Stimulated activated naive CD8-positive, alpha-beta T cell treated with anti-CD3 and anti-CD28 coated beads, Interleukin-15, Interleukin-2, amounts not matched to agents 100 ng/mL and 50 ng/mL, for 24 hours (primary cell): Measurements from ENCODE around the gene GNAI2.
"Not testable (repeated sequence)": the region's sequence is repeated elsewhere in the genome, so short reads cannot be mapped to it uniquely, and the experiment has no call there.

Experiments used
- H3K27ac Mint-ChIP-seq: one replicate; pipeline ENCODE4 v1.8.0; 2021; ENCODE audit warnings: mild to moderate bottlenecking, mixed read lengths
- H3K27me3 Mint-ChIP-seq: one replicate; pipeline ENCODE4 v1.8.0; 2021; ENCODE audit warnings: mixed read lengths
- H3K36me3 Mint-ChIP-seq: one replicate; pipeline ENCODE4 v1.8.0; 2021; ENCODE audit warnings: low read depth, mixed read lengths
- H3K4me1 Mint-ChIP-seq: one replicate; pipeline ENCODE4 v1.8.0; 2021; ENCODE audit warnings: low read depth, mixed read lengths
- H3K4me3 Mint-ChIP-seq: one replicate; pipeline ENCODE4 v1.8.0; 2021; ENCODE audit warnings: mild to moderate bottlenecking, mixed read lengths
- H3K9me3 Mint-ChIP-seq: one replicate; pipeline ENCODE4 v1.8.0; 2021; ENCODE audit warnings: mixed read lengths

GNAI2 gene

DNA sequence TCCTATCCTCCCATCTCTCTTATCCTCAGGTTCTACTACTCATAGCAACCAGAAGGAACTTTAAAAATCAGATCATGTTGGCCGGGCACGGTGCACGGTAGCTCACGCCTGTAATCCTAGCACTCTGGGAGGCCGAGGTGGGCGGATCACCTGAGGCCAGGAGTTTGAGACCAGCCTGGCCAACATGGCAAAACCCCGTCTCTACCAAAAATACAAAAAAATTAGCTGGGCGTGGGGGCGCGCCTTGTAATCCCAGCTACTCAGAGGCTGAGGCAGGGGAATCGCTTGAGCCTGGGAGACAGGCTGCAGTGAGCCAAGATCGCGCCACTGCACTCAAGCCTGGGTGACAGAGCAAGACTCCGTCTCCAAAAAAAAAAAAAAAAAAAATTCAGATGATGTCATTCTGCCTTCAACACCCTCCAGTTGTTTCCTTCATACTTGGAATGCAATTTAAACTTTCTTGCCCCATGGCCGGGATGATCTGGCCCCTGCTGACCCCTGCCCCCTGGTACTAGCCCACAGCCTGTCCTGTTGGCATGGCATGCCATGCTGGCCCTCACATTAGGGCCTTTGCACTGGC, 7.7 kb upstream of the GNAI2 start:
- H3K4me1 Mint-ChIP-seq: peaks cover 40% of the 10 kb centered on the region

DNA sequence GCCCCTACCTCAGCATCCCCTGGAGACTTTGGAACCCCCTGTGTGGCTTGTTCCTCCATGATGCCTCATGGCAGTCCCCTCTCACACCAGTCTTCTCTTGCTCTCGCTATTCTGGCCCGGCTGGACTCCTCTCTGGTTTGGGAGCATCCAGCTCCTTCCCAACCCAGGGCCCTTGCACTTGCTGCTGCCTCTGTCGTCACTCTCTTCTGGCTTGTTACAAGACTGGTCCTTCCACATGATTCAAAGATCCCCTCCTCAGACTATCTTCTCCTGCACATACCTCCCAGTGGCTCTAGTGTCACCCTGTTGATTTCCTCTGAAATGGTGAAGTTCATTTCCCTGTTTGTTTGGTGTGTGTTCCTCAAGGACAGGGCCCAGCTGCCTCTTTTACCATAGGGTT, 6.5 kb upstream of the GNAI2 start:
- no peaks in the 10 kb centered on the region for H3K36me3 Mint-ChIP-seq
- H3K4me3 Mint-ChIP-seq: no peak overlapping the region
- H3K27me3 Mint-ChIP-seq: peaks cover 3% of the 10 kb centered on the region
- peaks cover 43% of the 10 kb centered on the region for H3K4me1 Mint-ChIP-seq
- H3K27ac Mint-ChIP-seq: peak overlapping the region; percentile 17
- H3K9me3 Mint-ChIP-seq: no peaks in the 10 kb centered on the region

More for the DNA sequence above, 7.7 kb upstream of the GNAI2 start:
- H3K27me3 Mint-ChIP-seq, H3K36me3 Mint-ChIP-seq, H3K9me3 Mint-ChIP-seq: not testable (repeated sequence)
- Mint-ChIP-seq H3K4me3 (peak overlapping the region; percentile 94), H3K27ac (peak overlapping the region; percentile 93)

DNA sequence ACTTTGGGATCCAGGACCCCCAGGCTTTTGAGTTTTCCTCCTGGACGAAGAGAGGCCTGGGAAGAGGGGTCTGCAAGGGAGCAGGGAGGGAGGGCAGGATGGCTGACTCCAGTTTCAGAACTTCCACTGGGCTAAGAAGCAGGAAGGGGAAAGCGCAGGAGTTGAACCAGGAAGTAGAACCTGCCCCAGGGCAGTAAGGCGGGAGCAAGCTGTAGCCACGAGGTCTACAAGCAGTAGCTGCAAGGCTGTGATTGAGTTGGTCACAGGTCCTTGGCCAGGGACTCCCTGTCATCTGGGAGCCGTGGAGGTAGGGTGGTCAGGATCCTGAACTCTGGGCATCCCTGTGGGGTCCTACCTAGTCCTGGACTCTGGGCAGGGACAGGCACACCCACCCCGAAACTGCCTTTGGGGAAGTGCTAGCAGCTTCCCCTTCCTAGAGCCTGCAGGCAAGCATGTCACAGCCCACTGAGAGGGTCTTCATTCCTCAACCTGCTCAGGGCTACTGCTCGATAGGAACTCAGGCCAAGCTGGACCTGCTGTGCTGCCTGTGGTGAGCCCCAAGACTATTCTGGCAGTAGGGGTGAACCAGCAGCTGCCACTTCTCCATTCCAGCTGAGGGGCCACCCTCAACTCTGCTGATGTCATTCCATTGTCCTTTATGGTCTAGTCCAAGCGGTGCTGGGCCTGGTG, 5.8 kb upstream of the GNAI2 start:
- no peaks in the 10 kb centered on the region for H3K36me3 Mint-ChIP-seq
- peaks cover 2% of the 10 kb centered on the region for H3K27me3 Mint-ChIP-seq
- H3K4me1 Mint-ChIP-seq: peaks cover 45% of the 10 kb centered on the region
- H3K4me3 Mint-ChIP-seq: no peak overlapping the region
- no peak overlapping the region for H3K27ac Mint-ChIP-seq
- H3K9me3 Mint-ChIP-seq: no peaks in the 10 kb centered on the region

DNA sequence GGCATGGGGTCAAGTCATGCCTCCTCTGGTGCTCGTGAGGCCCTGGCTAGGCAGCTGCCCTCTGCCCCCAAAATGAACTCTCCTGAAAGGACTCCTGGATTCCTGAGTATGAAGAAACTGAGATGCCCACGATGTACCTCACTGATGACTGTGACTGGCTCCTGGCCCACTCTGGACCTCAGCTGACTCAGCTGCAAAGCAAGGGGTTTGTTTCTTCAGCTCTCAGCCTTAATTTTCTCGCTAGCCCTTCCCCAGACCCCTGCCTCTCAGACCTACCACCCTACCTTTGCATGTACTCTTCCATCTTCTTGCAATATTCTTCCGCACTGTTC, 5.2 kb upstream of the GNAI2 start:
- Mint-ChIP-seq H3K9me3 (no peaks in the 10 kb centered on the region), H3K27ac (no peak overlapping the region), H3K36me3 (no peaks in the 10 kb centered on the region), H3K27me3 (no peaks in the 10 kb centered on the region), H3K4me1 (peaks cover 46% of the 10 kb centered on the region), H3K4me3 (no peak overlapping the region)

DNA sequence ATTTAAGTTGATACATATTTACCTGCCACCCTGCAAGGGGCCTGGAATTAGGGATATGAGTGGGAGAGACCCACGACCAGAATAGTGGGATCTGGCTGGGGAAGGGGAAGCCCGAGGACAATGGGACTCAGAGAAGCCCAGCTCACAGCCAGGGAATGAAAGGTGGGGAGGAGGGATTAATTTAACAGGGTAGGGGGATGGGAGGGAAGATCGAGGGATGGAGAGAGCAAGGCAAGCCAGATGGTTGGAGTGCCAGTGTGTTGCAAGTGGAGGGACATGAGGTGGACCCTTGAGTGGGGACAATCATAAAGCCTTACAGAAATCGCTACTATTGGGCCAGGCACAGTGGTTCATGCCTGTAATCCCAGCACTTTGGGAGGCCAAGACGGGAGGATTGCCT, 4.4 kb upstream of the GNAI2 start:
- no peak overlapping the region for H3K4me3 Mint-ChIP-seq
- no peak overlapping the region for H3K27ac Mint-ChIP-seq
- H3K36me3 Mint-ChIP-seq: no peaks in the 10 kb centered on the region
- peaks cover 40% of the 10 kb centered on the region for H3K4me1 Mint-ChIP-seq
- no peaks in the 10 kb centered on the region for H3K27me3 Mint-ChIP-seq
- no peaks in the 10 kb centered on the region for H3K9me3 Mint-ChIP-seq

DNA sequence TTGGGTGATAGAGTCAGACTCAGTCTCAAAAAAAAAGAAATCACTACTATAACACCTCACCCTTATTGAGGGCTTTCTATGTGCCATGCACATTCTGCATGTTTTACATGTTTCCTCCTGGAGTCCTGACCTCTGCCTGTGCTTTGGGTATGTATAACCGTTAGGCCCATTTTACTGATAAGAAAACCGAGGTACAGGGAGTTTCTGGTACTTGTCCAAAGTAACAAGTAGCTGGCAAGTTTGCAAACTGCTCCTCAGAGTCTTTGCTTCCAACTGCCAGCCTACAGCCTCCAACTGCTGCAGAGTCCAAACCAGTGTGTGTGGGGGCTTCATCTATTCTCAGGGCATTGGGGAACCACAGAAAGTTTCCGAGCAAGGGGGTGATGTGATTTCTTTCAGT, 3.7 kb upstream of the GNAI2 start:
- H3K27ac Mint-ChIP-seq: peak overlapping the region; percentile 22
- H3K27me3 Mint-ChIP-seq: no peaks in the 10 kb centered on the region
- H3K9me3 Mint-ChIP-seq: no peaks in the 10 kb centered on the region
- H3K4me3 Mint-ChIP-seq: no peak overlapping the region
- H3K36me3 Mint-ChIP-seq: no peaks in the 10 kb centered on the region
- H3K4me1 Mint-ChIP-seq: peaks cover 35% of the 10 kb centered on the region

DNA sequence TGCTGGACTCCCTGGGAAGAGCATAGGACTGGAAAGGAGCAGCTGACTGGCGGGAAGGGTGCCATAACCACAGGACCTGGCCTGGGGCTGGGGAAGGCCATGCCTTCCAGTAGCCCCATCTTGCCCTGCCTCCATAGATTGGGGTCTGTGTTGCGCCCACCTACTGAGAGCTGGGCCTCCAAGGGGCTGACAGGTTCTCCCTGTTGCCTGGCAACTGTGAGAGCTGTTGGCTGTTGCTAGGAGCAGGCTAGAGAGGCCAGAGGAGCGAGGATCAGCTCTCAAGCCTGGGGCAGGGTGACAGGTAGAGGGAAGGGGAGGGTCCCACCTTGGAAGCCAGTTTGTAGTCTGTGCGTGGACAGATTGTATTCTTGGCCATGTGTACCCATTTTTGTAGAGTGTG, 2.8 kb upstream of the GNAI2 start:
- Mint-ChIP-seq H3K4me3 (no peak overlapping the region), H3K27ac (peak overlapping the region; percentile 52), H3K27me3 (no peaks in the 10 kb centered on the region), H3K36me3 (no peaks in the 10 kb centered on the region), H3K9me3 (no peaks in the 10 kb centered on the region), H3K4me1 (peaks cover 26% of the 10 kb centered on the region)

DNA sequence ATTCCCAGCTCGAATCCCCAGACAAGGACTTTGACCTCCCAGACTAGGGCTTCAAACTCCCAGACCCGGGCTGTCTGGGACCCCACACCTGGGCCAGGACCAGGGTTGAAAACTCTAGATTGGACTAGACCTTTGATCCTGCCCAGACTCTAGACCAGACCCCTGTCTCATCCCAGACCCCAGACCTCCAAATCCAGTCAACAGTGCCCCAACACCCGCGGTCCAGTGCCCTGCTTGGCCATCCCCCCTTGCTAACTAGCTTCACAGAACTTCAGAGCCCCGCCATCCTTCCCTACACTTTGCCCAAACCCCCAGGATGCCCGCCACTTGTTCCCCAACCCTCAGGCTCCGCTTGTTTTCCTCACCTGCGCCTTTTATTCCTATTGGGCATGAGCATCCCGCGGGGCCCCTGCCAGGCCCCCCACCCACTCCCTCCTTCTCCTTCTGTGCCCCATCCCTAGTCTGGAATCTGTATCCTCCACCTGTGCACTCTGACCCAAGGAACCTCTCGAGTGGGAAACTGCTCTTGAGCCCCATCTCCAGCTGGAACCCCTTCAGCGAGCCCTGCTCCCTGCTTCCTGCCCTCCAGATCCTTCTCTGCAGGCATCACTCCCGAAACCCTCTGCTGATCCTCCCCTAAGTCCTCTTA, 604 bp downstream of the GNAI2 start:
- H3K36me3 Mint-ChIP-seq: no peaks in the 10 kb centered on the region
- H3K9me3 Mint-ChIP-seq: no peaks in the 10 kb centered on the region

DNA sequence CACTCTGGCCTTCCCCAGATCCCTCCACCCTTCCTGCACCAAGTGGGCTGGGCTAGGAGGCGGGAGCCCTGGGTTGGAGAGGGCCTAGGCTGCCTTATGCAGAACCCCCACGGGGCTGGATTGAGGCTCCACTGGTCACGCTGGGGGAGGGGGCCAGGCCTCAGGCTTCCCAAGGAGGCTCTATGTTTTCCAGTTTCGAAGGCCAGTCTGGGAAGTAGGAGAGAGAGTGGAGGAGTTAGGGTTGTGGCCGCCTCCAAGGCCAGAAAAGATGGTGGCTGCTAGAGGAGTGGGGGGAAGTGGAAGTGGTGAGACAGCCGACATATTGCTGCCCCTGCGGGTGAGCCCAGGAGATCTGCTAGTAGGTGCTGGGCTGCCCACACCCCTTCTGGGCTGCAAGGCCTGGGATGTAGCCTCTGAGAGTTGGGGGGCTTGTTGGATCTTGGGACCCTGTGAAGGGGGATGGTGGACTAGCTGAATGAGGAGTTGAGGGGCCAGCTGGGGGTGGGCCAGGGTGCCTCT, 1.2 kb downstream of the GNAI2 start:
- Mint-ChIP-seq H3K36me3 (no peaks in the 10 kb centered on the region), H3K27me3 (no peaks in the 10 kb centered on the region), H3K4me3 (peak overlapping the region; percentile 95), H3K4me1 (peaks cover 48% of the 10 kb centered on the region), H3K27ac (peak overlapping the region; percentile 92), H3K9me3 (no peaks in the 10 kb centered on the region)

More for the DNA sequence above, 604 bp downstream of the GNAI2 start:
- peaks cover 42% of the 10 kb centered on the region for H3K4me1 Mint-ChIP-seq
- H3K4me3 Mint-ChIP-seq: peak overlapping the region; percentile 95
- no peaks in the 10 kb centered on the region for H3K27me3 Mint-ChIP-seq
- H3K27ac Mint-ChIP-seq: peak overlapping the region; percentile 92

DNA sequence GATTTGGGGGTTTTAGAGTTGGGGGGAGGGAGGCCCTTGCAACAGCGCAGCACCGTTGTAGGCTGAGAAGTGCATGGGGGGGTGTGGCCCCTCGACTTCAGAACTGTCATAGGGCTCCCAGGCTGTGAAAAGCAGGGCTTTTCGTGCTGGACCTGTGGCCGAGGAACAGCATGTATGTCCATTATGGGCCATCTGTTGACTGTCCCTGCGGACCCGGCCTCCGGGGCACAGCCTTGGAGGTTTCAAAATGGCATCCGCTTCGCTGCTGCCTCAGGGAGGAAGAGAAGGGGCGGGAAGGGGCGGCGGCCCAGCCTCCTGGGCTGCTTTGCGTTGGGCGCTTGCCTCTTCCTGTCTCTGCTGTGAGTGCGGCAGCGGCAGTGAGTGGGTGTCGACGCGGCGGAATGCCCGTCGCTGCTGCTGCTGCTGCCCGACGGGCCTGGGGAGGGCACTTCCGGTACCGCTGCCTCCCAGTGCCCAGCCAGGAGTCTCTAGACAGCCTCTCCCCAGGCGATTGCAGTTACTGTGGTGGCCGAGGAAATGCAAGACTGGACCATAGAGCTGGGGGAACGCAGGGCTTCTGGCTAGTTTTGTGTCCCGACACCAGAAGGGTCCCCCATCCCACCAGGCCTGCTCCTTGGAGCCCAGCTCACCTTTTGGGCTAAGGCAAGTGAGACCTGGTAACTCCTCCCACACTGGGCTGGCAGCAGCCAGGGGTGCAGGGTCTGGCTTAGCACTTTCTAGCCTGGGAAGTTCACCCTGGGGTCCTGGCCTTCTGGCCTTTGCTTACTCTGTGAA, 1.9 kb downstream of the GNAI2 start:
- Mint-ChIP-seq H3K27me3 (no peaks in the 10 kb centered on the region), H3K27ac (peak overlapping the region; percentile 92)

DNA sequence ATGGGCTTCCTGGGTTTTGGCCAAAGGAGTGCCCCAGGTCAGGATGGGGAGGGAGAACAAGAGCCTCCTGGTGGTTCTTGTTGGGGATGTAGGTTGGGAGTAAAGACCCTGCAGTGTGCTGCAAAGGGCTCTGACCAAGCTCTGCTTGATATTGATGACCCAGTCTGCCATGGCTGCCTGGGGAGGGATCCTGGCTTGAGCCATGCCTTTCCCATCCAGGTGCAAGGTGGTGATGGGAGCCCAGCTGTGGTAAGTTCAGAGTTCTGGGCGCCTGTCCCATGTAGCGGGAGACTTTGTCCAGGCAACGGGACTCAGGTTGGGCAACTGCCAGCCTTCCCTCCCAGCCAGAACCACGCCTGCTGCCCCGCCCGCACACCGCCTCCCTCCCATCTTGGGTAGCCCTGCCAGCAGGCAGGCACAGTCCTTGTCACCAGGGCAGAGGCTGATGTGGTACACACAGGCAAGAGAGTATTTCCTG, 2.6 kb downstream of the GNAI2 start:
- H3K4me1 Mint-ChIP-seq: peaks cover 60% of the 10 kb centered on the region
- no peaks in the 10 kb centered on the region for H3K36me3 Mint-ChIP-seq
- H3K4me3 Mint-ChIP-seq: peak overlapping the region; percentile 95
- no peaks in the 10 kb centered on the region for H3K27me3 Mint-ChIP-seq
- H3K27ac Mint-ChIP-seq: peak overlapping the region; percentile 92
- H3K9me3 Mint-ChIP-seq: no peaks in the 10 kb centered on the region

More for the DNA sequence above, 1.9 kb downstream of the GNAI2 start:
- Mint-ChIP-seq H3K9me3 (no peaks in the 10 kb centered on the region), H3K36me3 (no peaks in the 10 kb centered on the region), H3K4me3 (peak overlapping the region; percentile 95), H3K4me1 (peaks cover 56% of the 10 kb centered on the region)

DNA sequence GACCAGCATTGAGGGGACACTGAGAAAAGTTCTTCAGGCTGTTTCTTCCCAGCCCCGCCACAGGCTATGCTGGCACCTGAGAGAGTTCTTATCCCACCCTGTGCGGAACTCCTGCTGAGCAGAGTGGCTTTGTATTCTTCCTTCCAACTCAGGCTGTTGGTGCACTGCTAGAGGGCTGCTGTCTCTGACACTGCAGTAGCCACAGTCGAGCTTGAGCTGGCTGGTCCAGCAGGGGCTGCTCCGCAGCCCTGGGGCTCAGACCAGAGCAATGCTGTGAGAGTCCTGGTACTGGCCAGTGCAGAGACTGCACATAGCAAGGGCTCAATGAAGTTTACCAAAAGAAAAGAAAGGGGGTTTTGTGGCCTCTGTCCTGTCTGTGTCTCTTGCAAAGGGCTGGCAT, 3.6 kb downstream of the GNAI2 start:
- Mint-ChIP-seq H3K4me3 (peak overlapping the region; percentile 95), H3K4me1 (peaks cover 69% of the 10 kb centered on the region), H3K9me3 (no peaks in the 10 kb centered on the region), H3K27me3 (no peaks in the 10 kb centered on the region), H3K36me3 (peaks cover 3% of the 10 kb centered on the region), H3K27ac (peak overlapping the region; percentile 92)

DNA sequence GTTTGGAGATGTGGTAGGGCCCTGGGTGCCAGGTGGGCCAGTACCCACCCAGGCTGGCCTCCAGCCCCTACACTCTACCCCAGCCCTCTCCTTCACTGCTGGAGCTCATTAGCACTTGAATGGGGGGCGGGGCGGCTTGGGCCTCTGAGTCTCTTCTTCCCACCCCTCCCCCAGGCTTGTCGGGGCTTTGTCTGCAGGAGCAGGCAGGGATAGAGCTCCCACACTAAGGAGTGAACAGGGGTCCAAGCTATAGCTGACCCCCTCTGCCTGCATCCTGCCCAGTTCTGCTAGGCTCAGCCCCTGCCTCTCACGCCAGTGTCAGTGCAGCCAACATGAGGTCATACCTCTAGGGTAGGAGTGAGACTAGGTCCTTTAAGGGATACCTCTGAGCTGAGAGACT, 5.2 kb downstream of the GNAI2 start:
- H3K27me3 Mint-ChIP-seq: no peaks in the 10 kb centered on the region
- H3K36me3 Mint-ChIP-seq: peaks cover 3% of the 10 kb centered on the region
- H3K27ac Mint-ChIP-seq: peak overlapping the region; percentile 94

DNA sequence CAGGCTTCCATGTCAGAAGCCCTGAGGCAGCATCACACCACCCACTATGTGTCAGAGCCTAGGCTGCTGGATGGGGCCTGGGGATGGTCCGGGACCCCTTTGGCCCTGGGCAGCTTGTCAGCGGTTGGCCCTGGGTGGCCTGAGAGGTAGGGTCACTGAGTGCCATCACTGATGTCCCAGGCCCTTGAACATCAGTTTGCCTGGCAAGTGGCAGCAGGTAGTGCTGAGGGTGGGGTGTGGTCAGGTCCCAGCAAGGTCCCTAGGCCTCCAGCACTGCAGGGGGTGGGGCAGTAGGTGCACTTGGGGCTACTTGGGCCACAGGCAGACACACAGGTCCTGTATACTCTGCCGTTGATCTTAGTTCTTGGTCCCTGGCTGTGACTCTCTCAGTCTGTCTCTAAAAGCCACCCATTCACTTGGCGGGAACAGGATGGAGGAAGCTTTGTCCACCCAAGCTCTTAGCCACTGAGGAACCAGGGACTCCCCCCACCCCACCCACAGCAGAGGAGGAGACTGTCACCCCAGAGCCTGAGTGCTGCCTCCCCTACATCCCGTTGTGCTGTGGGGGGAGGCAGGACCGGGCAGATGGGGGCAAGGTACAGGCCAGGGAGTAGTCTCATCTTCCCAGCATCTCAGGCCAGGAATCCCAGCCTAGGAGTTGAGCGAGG, 5.8 kb downstream of the GNAI2 start:
- H3K36me3 Mint-ChIP-seq: peaks cover 3% of the 10 kb centered on the region

More for the DNA sequence above, 5.2 kb downstream of the GNAI2 start:
- Mint-ChIP-seq H3K9me3 (no peaks in the 10 kb centered on the region), H3K4me1 (peaks cover 76% of the 10 kb centered on the region), H3K4me3 (peak overlapping the region; percentile 60)

More for the DNA sequence above, 5.8 kb downstream of the GNAI2 start:
- Mint-ChIP-seq H3K9me3 (no peaks in the 10 kb centered on the region), H3K4me1 (peaks cover 83% of the 10 kb centered on the region), H3K4me3 (peak overlapping the region; percentile 68), H3K27ac (peak overlapping the region; percentile 94), H3K27me3 (no peaks in the 10 kb centered on the region)
